ENCODE measurements around the gene HDAC9.

The HDAC9 gene

GRCh38 chr7:18623389-18623788 lies 127.8 kb downstream of the HDAC9 start:
- TF ChIP-seq CTCF (IDR thresholded peaks at IDR 0.05; ENCODE audit: insufficient read depth, missing control alignments): no peak
- FAIRE-seq: no peak
- no peak for DNase-seq (ENCODE audit: insufficient read length, low spot score)

GRCh38 chr7:18624459-18624858 lies 128.9 kb downstream of the HDAC9 start:
- no peak for DNase-seq (ENCODE audit: insufficient read length, low spot score)
- TF ChIP-seq CTCF (IDR thresholded peaks at IDR 0.05; ENCODE audit: insufficient read depth, missing control alignments): no peak
- FAIRE-seq: no peak

DNA sequence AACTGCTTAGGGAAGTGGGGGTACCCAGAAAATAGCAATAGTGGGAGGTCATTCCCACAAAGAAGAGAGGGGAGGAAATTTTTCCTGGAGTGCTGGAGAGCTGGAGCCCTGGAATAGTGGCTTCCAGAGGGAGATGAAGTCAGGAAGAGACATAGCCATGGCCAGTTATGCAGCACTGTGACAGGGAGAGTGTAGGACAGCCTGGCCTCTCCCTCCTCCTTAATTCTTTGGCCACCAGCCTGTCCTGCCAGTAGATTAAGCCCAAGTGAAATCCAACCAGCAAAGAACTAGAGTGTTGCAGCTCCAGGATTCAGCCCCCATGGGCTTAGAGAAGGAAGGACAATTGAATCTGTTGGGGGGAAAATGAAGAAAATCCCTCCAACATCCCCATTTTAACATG lies 130.5 kb downstream of the HDAC9 start:
- DNase-seq (ENCODE audit: insufficient read length, low spot score) (no peak), FAIRE-seq (no peak)
- TF ChIP-seq CTCF (IDR thresholded peaks at IDR 0.05; ENCODE audit: insufficient read depth, missing control alignments): no peak

GRCh38 chr7:18626717-18627116 lies 131.2 kb downstream of the HDAC9 start:
- DNase-seq (ENCODE audit: insufficient read length, low spot score) (no peak), FAIRE-seq (no peak)
- TF ChIP-seq CTCF (IDR thresholded peaks at IDR 0.05; ENCODE audit: insufficient read depth, missing control alignments): no peak

GRCh38 chr7:18637516-18637915 lies 142.0 kb downstream of the HDAC9 start:
- FAIRE-seq (no peak), DNase-seq (ENCODE audit: insufficient read length, low spot score) (no peak)
- no peak for TF ChIP-seq CTCF (IDR thresholded peaks at IDR 0.05; ENCODE audit: insufficient read depth, missing control alignments)

GRCh38 chr7:18638594-18639452 lies 143.3 kb downstream of the HDAC9 start:
- DNase-seq (ENCODE audit: insufficient read length, low spot score) (no peak), FAIRE-seq (no peak)
- TF ChIP-seq CTCF (IDR thresholded peaks at IDR 0.05; ENCODE audit: insufficient read depth, missing control alignments): no peak

DNA sequence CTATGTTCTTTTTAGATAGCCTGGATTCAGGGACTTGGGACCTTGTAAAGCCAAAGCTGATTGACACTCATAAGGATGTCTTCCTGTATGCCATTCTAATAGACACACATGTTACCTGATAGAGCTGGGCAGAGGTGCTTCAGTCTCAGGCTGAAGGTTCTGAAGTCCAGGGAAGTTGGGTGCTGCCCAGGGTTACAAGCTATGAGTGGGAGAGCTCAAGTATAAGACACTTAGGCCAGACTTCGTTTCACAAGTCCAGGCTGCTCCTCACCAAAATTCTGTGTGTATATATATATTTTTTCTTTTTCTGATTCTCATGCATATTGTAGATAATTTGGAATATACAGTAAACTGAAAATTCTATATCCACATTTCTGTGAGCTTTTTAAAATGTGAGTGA lies 144.2 kb downstream of the HDAC9 start:
- FAIRE-seq: no peak
- no peak for DNase-seq (ENCODE audit: insufficient read length, low spot score)
- TF ChIP-seq CTCF (IDR thresholded peaks at IDR 0.05; ENCODE audit: insufficient read depth, missing control alignments): no peak
